HG02763 (cell line): ENCODE measurements around the gene MYO1B.
"Not testable (repeated sequence)": the region's sequence is repeated elsewhere in the genome, so short reads cannot be mapped to it uniquely, and the experiment has no call there.

Experiments used
- ATAC-seq: cut with Tn5 transposase; IDR thresholded peaks from one replicate; pipeline ENCODE4 v1.9.1; 2021; ENCODE audit warnings: mild to moderate bottlenecking, moderate library complexity; ENCODE audit not compliant: unreplicated experiment

The MYO1B gene

GRCh38 chr2:191441496-191442214, 196.5 kb downstream of the MYO1B start:
- ATAC-seq = no peak

GRCh38 chr2:191443446-191443845, 198.2 kb downstream of the MYO1B start:
- ATAC-seq = no peak

- no peak for ATAC-seq
Measured at GRCh38 chr2:191446910-191447309, 201.7 kb downstream of the MYO1B start.

- no peak for ATAC-seq
Measured at GRCh38 chr2:191451116-191451515, 205.9 kb downstream of the MYO1B start.

GRCh38 chr2:191452065-191452464, 206.9 kb downstream of the MYO1B start:
- no peak for ATAC-seq

GRCh38 chr2:191453761-191454160, 208.6 kb downstream of the MYO1B start:
- no peak for ATAC-seq

- ATAC-seq = not testable (repeated sequence)
Measured at GRCh38 chr2:191456506-191456905, 211.3 kb downstream of the MYO1B start.

- no peak for ATAC-seq
Measured at GRCh38 chr2:191459158-191459557, 214.0 kb downstream of the MYO1B start.

- no peak for ATAC-seq
Measured at GRCh38 chr2:191462370-191462769, 217.2 kb downstream of the MYO1B start.

- no peak for ATAC-seq
Measured at GRCh38 chr2:191463790-191464189, 218.6 kb downstream of the MYO1B start.

- no peak for ATAC-seq
Measured at GRCh38 chr2:191465766-191466420, 220.7 kb downstream of the MYO1B start.

GRCh38 chr2:191467113-191467512, 221.9 kb downstream of the MYO1B start:
- ATAC-seq = no peak

GRCh38 chr2:191470306-191470705, 225.1 kb downstream of the MYO1B start:
- ATAC-seq = no peak

- ATAC-seq = no peak
Measured at GRCh38 chr2:191474464-191474863, 229.3 kb downstream of the MYO1B start.
